Karpas-422 (cell line): ENCODE results near the gene ANKS1B. TPM values are rescaled to one million over a fixed set of nuclear protein-coding genes. Genes with fewer than 3 reads are reported as not detected.
"Not testable (repeated sequence)": the region's sequence is repeated elsewhere in the genome, so short reads cannot be mapped to it uniquely, and the experiment has no call there.

Experiments used
- DNase-seq: peaks from one replicate; pipeline ENCODE4 v3.0.0-alpha.2; 2015
- H2AFZ ChIP-seq: fragments of 200-600 bp; sonication (generic); 2 replicates; pipeline ENCODE4 v1.6.1; 2014; ENCODE audit warnings: antibody characterized with exemption, low read length, mixed read lengths
- H3K27ac ChIP-seq: fragments of 200-600 bp; sonication (generic); 2 replicates; pipeline ENCODE4 v1.5.1; 2014; ENCODE audit warnings: mild to moderate bottlenecking, low read length, moderate library complexity
- H3K27me3 ChIP-seq: fragments of 200-600 bp; sonication (generic); 2 replicates; pipeline ENCODE4 v1.6.1; 2014; ENCODE audit warnings: low read length, mixed read lengths
- H3K36me3 ChIP-seq: fragments of 200-600 bp; sonication (generic); 2 replicates; pipeline ENCODE4 v1.6.1; 2014; ENCODE audit warnings: low read length, mixed read lengths; ENCODE audit not compliant: insufficient read depth
- H3K4me1 ChIP-seq: fragments of 200-600 bp; sonication (generic); 2 replicates; pipeline ENCODE4 v1.6.1; 2014; ENCODE audit warnings: mild to moderate bottlenecking, low read length, mixed read lengths
- H3K4me2 ChIP-seq: fragments of 200-600 bp; sonication (generic); 2 replicates; pipeline ENCODE4 v1.6.1; 2014; ENCODE audit warnings: low read length, low read depth, mild to moderate bottlenecking; ENCODE audit not compliant: poor library complexity, severe bottlenecking
- H3K4me3 ChIP-seq: fragments of 200-600 bp; sonication (generic); 2 replicates; pipeline ENCODE4 v1.5.1; 2014; ENCODE audit warnings: mild to moderate bottlenecking, antibody characterized with exemption, low read length, mixed read lengths
- H3K79me2 ChIP-seq: fragments of 200-600 bp; sonication (generic); 2 replicates; pipeline ENCODE4 v1.6.1; 2014; ENCODE audit warnings: mild to moderate bottlenecking, low read length, mixed read lengths
- H3K9ac ChIP-seq: fragments of 200-600 bp; sonication (generic); 2 replicates; pipeline ENCODE4 v1.6.0; 2014; ENCODE audit warnings: low read length
- H3K9me2 ChIP-seq: fragments of 200-600 bp; sonication (generic), shearing (Covaris generic); replicated peaks from 2 replicates; pipeline ENCODE4 v1.6.0; 2014; ENCODE audit warnings: mild to moderate bottlenecking, low read length, moderate library complexity; ENCODE audit not compliant: insufficient read depth
- H3K9me3 ChIP-seq: fragments of 300-700, 200-600 bp; sonication (generic); 2 replicates; pipeline ENCODE4 v1.6.1; 2014; ENCODE audit warnings: low read length, mixed read lengths
- H4K20me1 ChIP-seq: fragments of 200-600 bp; sonication (generic); 2 replicates; pipeline ENCODE4 v1.6.1; 2014; ENCODE audit warnings: mild to moderate bottlenecking, antibody characterized with exemption, low read length, low read depth; ENCODE audit not compliant: insufficient read depth
- total RNA-seq: library from RNA; depleted of rRNA; stranded (reverse); fragments of >200 nt; shearing (Covaris generic); gene quantifications from 2 replicates; pipeline ENCODE4 v1.2.3, GENCODE V29; 2014; ENCODE audit warnings: low replicate concordance; rRNA removed

Gene ANKS1B
- 13.3 and 23.4 TPM in 2 replicates for total RNA-seq

DNA sequence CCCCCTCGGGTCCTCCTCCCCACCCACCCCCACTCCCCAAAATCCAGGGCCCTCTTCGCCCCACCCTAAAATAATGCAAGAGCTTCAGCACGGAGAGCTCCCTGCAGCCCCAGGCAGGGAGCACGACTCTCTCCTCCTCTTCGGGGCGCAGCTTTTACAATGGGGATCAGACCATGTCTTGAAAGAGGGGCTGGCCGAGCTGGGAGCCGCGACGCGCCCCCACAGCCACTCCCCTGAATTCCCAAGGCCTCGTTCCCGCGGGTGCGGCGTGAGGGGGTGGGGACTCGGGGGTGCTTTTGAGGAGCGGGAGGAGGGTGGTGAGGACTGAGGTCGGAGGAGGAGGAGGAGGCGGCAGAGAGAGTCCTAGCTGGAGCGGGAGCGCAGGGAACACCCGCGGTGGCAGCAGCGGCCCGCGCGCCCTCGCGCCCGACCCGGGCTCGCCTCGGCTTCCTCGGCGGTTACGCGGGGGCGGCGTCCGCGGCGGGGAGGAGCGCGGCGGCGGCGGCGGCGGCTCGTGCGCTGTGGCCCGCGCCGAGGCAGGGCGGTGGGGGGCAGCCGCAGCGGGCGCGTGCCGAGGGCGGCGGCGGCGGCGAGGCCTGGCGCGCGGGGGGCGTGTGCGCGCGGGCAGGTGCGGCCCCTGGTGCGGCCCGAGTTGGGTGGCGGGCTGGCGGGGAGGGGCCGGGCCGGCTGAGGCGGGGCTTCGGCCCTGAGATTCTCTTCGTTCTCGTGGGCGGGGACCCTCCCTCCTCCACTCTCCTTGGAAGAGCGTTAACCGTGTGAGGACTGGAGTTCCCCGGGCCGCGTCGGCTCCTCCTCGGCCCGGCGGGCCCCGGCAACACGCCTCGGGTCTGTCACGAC is at the start of gene ANKS1B:
Gene ANKS1B, minus strand, starts transcription at position 666 of the 858 bp plus-strand sequence. CDS start 699 bp downstream, outside the sequence.
- peak within 1 kb of the TSS; percentile 66 for H3K9ac ChIP-seq
- peaks cover 11% of the 10 kb centered on the region for H3K4me1 ChIP-seq
- H3K4me3 ChIP-seq, result peak within 1 kb of the TSS; percentile 72
- H3K27ac ChIP-seq, result no peak within 1 kb of the TSS
- peak within 1 kb of the TSS; percentile 90 for H3K4me2 ChIP-seq
- H3K9me2 ChIP-seq, result no peaks in the 10 kb centered on the region
- no peaks in the 10 kb centered on the region for H3K27me3 ChIP-seq
- peak within 1 kb of the TSS; percentile 95 for H2AFZ ChIP-seq
- no peaks in the 10 kb centered on the region for H4K20me1 ChIP-seq
- no peaks in the 10 kb centered on the region for H3K9me3 ChIP-seq
- no peaks in the 10 kb centered on the region for H3K79me2 ChIP-seq
- DNase-seq, result peak; percentile 65
- H3K36me3 ChIP-seq, result no peaks in the 10 kb centered on the region

DNA sequence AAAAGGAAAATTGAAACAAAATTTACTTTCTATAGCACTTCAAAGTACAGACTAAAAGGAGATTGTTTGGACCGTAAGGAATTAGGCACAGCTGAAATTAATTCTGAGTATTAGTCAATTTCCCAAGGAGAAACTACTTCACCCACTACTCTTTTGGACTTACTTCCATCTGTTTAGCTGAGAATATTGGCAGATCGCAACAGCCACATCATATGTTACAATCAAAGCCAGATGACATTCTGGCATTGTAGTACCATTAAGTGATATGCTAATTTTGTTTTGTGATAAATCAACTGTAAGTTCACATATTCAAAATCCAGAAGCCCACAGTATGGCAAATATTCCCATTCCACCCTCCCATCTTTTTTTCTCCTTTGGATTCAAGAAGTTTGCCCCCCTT is 47.1 kb upstream of the ANKS1B start:
- Histone ChIP-seq H3K9ac (no peak overlapping the region), H3K36me3 (no peaks in the 10 kb centered on the region), H3K27ac (no peak overlapping the region), H3K4me3 (no peak overlapping the region), H3K9me2 (no peaks in the 10 kb centered on the region), H3K4me1 (no peaks in the 10 kb centered on the region), H2AFZ (no peak overlapping the region), H4K20me1 (no peaks in the 10 kb centered on the region), H3K9me3 (no peaks in the 10 kb centered on the region), H3K4me2 (no peak overlapping the region), H3K79me2 (no peaks in the 10 kb centered on the region), H3K27me3 (no peaks in the 10 kb centered on the region)
- DNase-seq, result peak; percentile 39

DNA sequence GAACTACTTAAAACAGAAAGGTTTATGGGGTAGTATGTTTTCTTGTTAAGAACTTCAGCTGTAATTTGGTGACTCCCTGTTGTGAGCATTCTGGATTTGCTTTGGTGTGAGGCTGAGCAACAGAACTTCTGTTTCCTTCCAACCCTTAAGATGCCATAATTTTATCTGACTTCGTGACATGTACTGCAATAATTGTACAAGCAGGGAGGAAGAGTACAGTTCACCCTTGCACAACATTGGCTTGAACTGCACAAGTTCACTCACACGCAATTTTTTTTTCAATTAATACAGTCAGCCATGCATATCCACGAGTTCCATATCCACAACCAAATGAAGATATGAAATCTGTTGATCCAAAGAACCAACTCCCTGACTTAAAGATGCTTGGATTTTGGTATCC is 42.9 kb upstream of the ANKS1B start:
- no peak overlapping the region for H3K4me3 ChIP-seq
- H3K9me2 ChIP-seq, result no peaks in the 10 kb centered on the region
- no peaks in the 10 kb centered on the region for H3K27me3 ChIP-seq
- no peaks in the 10 kb centered on the region for H3K9me3 ChIP-seq
- H3K4me1 ChIP-seq, result no peaks in the 10 kb centered on the region
- no peak overlapping the region for H3K4me2 ChIP-seq
- H2AFZ ChIP-seq, result no peak overlapping the region
- peak; percentile 6 for DNase-seq
- H4K20me1 ChIP-seq, result no peaks in the 10 kb centered on the region
- H3K79me2 ChIP-seq, result no peaks in the 10 kb centered on the region
- H3K36me3 ChIP-seq, result no peaks in the 10 kb centered on the region
- H3K9ac ChIP-seq, result no peak overlapping the region
- H3K27ac ChIP-seq, result no peak overlapping the region

DNA sequence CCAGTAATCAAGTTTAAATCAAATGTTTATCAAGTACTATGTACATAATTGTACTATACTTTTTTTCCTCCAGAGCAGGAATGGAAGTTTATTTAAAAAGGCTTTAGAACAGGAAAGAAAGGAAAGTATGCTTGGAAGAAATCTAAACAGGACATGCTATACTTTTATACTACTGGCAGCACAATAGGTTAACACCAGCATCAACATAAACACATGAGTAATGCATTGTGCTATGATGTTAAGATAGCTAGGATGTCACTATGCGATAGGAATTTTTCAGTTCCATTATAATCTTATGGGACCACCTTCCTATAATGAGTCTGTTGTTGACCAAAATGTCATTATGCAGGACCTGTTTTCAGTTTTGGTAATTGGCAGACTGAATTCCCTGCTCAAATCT is 41.5 kb upstream of the ANKS1B start:
- Histone ChIP-seq H3K9me3 (no peaks in the 10 kb centered on the region), H3K27ac (no peak overlapping the region), H3K4me3 (no peak overlapping the region), H3K79me2 (no peaks in the 10 kb centered on the region), H3K27me3 (no peaks in the 10 kb centered on the region), H3K4me1 (no peaks in the 10 kb centered on the region), H3K9me2 (no peaks in the 10 kb centered on the region), H3K9ac (no peak overlapping the region), H2AFZ (no peak overlapping the region), H3K4me2 (no peak overlapping the region), H3K36me3 (no peaks in the 10 kb centered on the region), H4K20me1 (no peaks in the 10 kb centered on the region)
- DNase-seq, result no peak

DNA sequence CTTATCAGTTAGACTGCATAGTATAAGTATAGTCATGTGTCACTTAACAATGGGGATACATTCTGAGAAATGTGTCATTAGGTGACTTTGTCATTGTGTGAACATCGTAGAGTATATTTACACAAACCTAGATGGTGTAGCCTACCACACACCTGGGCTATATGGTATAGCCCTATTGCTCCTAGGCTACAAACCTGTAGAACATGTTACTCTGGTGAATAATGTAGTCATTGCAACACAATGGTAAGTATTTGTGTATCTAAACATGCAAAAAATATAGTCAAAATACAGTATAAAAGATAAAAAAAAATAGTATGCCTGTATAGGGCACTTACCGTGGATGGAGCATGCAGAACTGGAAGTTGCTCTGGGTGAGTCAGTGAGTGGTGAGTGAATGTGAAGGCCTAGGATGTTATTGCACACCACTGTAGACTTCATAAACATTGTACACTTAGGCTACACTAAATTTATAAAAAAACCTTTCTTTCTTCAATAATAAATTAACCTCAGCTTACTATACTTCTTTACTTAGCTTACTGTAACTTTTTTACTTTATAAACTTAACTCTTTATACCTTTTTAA is 40.3 kb upstream of the ANKS1B start:
- H3K79me2 ChIP-seq, result no peaks in the 10 kb centered on the region
- H3K9me2 ChIP-seq, result no peaks in the 10 kb centered on the region
- H4K20me1 ChIP-seq, result no peaks in the 10 kb centered on the region
- H3K27me3 ChIP-seq, result no peaks in the 10 kb centered on the region
- no peaks in the 10 kb centered on the region for H3K9me3 ChIP-seq
- H3K4me3 ChIP-seq, result no peak overlapping the region
- peak; percentile 27 for DNase-seq
- H3K36me3 ChIP-seq, result no peaks in the 10 kb centered on the region
- H3K9ac ChIP-seq, result no peak overlapping the region
- H3K4me2 ChIP-seq, result no peak overlapping the region
- H3K27ac ChIP-seq, result no peak overlapping the region
- no peaks in the 10 kb centered on the region for H3K4me1 ChIP-seq
- H2AFZ ChIP-seq, result no peak overlapping the region

DNA sequence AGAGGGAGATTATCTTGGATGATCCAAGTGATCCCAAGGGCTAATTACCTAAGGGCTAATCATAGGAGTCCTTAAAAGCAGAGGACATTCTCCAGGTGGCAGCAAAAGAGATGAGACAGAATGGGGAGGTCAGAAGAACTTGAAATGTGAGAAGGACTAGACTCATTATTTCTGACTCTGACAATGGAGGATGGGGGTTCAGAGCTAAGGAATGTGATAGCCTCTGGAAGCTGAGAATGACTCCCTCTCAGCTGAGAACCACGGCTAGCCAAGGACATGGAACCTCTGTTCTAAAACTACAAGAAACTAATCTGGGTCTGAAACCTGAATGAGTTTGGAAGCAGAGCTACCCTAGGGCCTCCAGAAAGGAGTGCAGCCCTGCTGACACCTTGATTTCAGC is 35.6 kb upstream of the ANKS1B start:
- no peak overlapping the region for H3K27ac ChIP-seq

DNA sequence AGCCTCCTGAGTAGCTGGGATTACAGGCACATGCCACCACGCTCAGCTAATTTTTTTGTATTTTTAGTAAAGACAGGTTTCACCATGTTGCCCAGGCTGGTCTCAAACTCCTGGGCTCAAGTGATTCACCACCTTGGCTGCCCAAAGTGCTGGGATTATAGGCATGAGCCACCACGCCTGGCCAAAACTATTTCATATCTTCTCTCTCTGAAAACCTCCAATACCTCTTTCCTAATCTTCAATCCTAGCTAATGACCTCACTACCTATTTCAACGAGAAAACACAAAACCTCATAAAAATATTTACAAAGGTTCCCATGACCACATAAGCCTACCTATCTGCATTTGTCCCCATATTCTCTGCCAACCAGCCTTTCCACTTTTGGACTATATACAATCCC is 32.3 kb upstream of the ANKS1B start:
- Histone ChIP-seq H3K9ac (no peak overlapping the region), H3K9me2 (no peaks in the 10 kb centered on the region), H4K20me1 (no peaks in the 10 kb centered on the region), H3K27ac (no peak overlapping the region), H2AFZ (no peak overlapping the region), H3K4me3 (no peak overlapping the region), H3K9me3 (no peaks in the 10 kb centered on the region), H3K27me3 (no peaks in the 10 kb centered on the region), H3K4me1 (no peaks in the 10 kb centered on the region), H3K36me3 (no peaks in the 10 kb centered on the region), H3K4me2 (no peak overlapping the region), H3K79me2 (no peaks in the 10 kb centered on the region)
- DNase-seq, result no peak

More for the DNA sequence above, 35.6 kb upstream of the ANKS1B start:
- H3K36me3 ChIP-seq, result no peaks in the 10 kb centered on the region
- H2AFZ ChIP-seq, result no peak overlapping the region
- no peak overlapping the region for H3K4me2 ChIP-seq
- no peaks in the 10 kb centered on the region for H3K9me3 ChIP-seq
- H3K27me3 ChIP-seq, result no peaks in the 10 kb centered on the region
- H4K20me1 ChIP-seq, result no peaks in the 10 kb centered on the region
- no peak for DNase-seq
- H3K9me2 ChIP-seq, result no peaks in the 10 kb centered on the region
- H3K79me2 ChIP-seq, result no peaks in the 10 kb centered on the region
- no peak overlapping the region for H3K9ac ChIP-seq
- H3K4me1 ChIP-seq, result no peaks in the 10 kb centered on the region
- H3K4me3 ChIP-seq, result no peak overlapping the region

DNA sequence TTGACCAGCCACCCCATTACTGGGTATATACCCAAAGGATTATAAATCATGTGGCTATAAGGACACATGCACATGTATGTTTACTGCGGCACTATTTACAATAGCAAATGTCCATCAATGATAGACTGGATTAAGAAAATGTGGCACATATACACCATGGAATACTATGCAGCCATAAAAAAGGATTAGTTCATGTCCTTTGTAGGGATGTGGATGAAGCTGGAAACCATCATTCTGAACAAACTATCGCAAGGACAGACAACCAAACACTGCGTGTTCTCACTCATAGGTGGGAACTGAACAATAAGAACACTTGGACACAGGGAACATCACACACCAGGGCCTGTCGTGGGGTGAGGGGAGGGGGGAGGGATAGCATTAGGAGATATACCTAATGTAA is 31.6 kb upstream of the ANKS1B start:
- not testable (repeated sequence) for H3K36me3 ChIP-seq, H3K9me2 ChIP-seq, H3K9ac ChIP-seq, DNase-seq, H3K9me3 ChIP-seq, H3K4me2 ChIP-seq, H2AFZ ChIP-seq, H3K27me3 ChIP-seq, H3K4me1 ChIP-seq, H3K27ac ChIP-seq, H3K79me2 ChIP-seq, H3K4me3 ChIP-seq, H4K20me1 ChIP-seq
